Mesothelial cell of epicardium (in vitro differentiated cells): ENCODE results near the gene RPS10. TPM values are rescaled to one million over a fixed set of nuclear protein-coding genes. Genes with fewer than 3 reads are reported as not detected.

Experiments
- DNase-seq, 2 experiments: peaks; one replicate each; pipeline ENCODE4 v3.0.0; 2021; ENCODE audit warnings: low spot score in 2 of 2; ENCODE audit not compliant: unreplicated experiment in 2 of 2
- H3K27ac Mint-ChIP-seq: 2 replicates; pipeline ENCODE4 v1.8.0; 2021; ENCODE audit warnings: mixed read lengths
- H3K27me3 Mint-ChIP-seq: 2 replicates; pipeline ENCODE4 v1.8.0; 2021; ENCODE audit warnings: low read depth, mixed read lengths
- H3K36me3 Mint-ChIP-seq: 2 replicates; pipeline ENCODE4 v1.8.0; 2021; ENCODE audit warnings: mixed read lengths
- H3K4me1 Mint-ChIP-seq: 2 replicates; pipeline ENCODE4 v1.8.0; 2021; ENCODE audit warnings: mixed read lengths
- H3K4me3 Mint-ChIP-seq: 2 replicates; pipeline ENCODE4 v1.8.0; 2021; ENCODE audit warnings: mild to moderate bottlenecking, moderate library complexity, mixed read lengths
- H3K9me3 Mint-ChIP-seq: 2 replicates; pipeline ENCODE4 v1.8.0; 2021; ENCODE audit warnings: mixed read lengths
- total RNA-seq: library from RNA; stranded (reverse); gene quantifications from 3 replicates; pipeline ENCODE4 v1.2.1, GENCODE V29; 2021
- TF ChIP-seq, protein P1 (sequence below): fragments of 200-600 bp; sonication (generic); IDR thresholded peaks from one replicate; pipeline ENCODE4 v1.5.0; 2021; ENCODE audit warnings: antibody characterized with exemption; ENCODE audit not compliant: unreplicated experiment

The RPS10 gene
- total RNA-seq, 1 donor from 2014 or later = 1,317 TPM

DNA sequence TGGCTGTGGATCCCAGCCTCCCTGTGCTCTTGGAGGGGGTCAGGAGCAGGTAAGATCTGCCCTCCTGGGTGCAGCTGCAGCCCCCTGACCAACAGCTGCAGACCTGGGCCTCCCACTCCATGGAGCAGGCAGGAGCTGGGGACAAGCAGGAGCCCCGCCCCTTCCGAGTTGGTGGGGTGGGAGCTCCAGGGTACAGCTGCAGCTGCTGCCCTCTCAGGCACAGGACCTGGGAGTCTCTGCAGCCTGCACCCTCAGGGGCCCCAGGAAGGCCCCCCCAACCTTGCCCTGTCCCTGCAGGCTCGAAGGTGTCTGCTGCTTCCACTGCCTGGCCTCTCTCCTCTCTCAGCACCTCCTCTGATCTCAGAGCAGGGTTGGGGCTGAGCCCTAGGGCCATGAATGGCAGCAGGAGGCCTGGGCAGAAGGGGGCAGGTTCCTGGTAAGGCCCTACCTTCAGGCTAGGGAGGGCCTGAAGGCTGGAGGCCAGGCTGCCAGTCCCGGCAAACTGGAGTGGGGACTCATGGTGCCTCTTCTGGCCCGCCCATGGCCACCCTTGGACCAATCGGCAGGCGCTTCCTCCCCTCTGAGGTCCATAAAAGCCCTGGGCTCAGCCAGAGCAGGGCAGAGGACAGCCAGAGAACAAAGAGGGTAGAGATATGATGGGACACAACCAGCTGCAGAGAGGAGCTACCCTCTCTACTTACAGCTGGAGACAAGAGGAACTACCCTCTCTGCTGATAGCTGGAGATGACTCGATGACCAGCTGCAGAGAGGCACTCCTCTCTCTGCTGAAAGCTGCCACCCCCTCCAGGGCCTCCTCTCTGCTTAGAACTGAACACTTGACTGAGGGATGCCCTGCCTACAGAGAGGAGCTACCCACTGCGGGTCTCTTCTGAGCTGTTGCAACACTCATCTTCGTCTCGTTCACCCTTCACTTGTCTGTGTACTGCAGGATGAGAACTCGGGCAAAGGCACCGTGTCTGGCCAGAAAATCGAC, 32.2 kb upstream of the RPS10 start:
- no peak overlapping the region for H3K4me3 Mint-ChIP-seq
- H3K36me3 Mint-ChIP-seq = no peaks in the 10 kb centered on the region
- H3K27ac Mint-ChIP-seq = no peak overlapping the region
- TF ChIP-seq, protein P1, sequence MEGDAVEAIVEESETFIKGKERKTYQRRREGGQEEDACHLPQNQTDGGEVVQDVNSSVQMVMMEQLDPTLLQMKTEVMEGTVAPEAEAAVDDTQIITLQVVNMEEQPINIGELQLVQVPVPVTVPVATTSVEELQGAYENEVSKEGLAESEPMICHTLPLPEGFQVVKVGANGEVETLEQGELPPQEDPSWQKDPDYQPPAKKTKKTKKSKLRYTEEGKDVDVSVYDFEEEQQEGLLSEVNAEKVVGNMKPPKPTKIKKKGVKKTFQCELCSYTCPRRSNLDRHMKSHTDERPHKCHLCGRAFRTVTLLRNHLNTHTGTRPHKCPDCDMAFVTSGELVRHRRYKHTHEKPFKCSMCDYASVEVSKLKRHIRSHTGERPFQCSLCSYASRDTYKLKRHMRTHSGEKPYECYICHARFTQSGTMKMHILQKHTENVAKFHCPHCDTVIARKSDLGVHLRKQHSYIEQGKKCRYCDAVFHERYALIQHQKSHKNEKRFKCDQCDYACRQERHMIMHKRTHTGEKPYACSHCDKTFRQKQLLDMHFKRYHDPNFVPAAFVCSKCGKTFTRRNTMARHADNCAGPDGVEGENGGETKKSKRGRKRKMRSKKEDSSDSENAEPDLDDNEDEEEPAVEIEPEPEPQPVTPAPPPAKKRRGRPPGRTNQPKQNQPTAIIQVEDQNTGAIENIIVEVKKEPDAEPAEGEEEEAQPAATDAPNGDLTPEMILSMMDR = no peak
- no peak for DNase-seq
- H3K9me3 Mint-ChIP-seq = no peaks in the 10 kb centered on the region
- no peaks in the 10 kb centered on the region for H3K27me3 Mint-ChIP-seq
- peaks cover 8% of the 10 kb centered on the region for H3K4me1 Mint-ChIP-seq

DNA sequence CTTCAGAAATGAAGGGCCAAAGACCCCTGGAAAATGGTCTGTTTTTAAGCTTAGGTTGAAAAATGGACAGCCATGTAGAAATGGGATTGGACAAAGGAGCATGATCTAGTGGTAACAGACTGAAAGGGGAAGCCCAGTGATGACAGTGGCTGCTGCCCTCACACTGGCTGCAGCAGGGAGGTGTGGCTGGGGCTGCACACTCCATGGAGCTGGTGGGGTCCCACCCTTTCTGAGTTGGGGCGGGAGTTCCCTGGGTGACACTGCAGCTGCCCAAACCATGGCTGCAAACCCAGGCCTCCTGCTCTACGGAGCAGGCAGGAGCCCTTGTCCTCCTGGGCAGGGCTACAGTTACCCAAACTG, 31.5 kb upstream of the RPS10 start:
- H3K27ac Mint-ChIP-seq = no peak overlapping the region
- H3K4me1 Mint-ChIP-seq = peaks cover 2% of the 10 kb centered on the region
- H3K27me3 Mint-ChIP-seq = no peaks in the 10 kb centered on the region
- TF ChIP-seq, protein P1 = no peak
- H3K4me3 Mint-ChIP-seq = no peak overlapping the region
- DNase-seq = no peak
- no peaks in the 10 kb centered on the region for H3K9me3 Mint-ChIP-seq
- no peaks in the 10 kb centered on the region for H3K36me3 Mint-ChIP-seq

DNA sequence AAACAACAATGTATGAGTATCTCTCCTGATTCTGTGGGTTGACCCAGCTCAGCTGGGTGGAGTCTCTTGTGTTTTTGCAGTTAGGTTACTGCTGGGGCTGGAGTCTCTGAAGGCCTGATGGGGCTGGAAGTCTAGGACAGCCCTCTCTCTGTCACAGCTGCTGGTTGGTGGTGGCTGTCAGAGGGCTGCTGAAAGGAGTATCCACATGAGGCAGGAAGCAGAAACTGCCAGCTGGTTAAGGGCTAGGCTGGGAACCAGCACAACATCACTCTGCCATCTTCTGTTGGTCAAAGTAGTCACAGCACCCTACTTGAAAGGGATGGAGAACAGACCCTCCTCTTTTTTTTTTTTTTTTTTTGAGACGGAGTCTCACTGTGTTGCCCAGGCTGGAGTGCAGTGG, 30.0 kb upstream of the RPS10 start:
- no peaks in the 10 kb centered on the region for H3K27me3 Mint-ChIP-seq
- no peaks in the 10 kb centered on the region for H3K4me1 Mint-ChIP-seq
- TF ChIP-seq, protein P1 = no peak
- H3K9me3 Mint-ChIP-seq = peaks cover 5% of the 10 kb centered on the region
- DNase-seq = no peak
- no peak overlapping the region for H3K4me3 Mint-ChIP-seq
- H3K27ac Mint-ChIP-seq = no peak overlapping the region
- no peaks in the 10 kb centered on the region for H3K36me3 Mint-ChIP-seq

DNA sequence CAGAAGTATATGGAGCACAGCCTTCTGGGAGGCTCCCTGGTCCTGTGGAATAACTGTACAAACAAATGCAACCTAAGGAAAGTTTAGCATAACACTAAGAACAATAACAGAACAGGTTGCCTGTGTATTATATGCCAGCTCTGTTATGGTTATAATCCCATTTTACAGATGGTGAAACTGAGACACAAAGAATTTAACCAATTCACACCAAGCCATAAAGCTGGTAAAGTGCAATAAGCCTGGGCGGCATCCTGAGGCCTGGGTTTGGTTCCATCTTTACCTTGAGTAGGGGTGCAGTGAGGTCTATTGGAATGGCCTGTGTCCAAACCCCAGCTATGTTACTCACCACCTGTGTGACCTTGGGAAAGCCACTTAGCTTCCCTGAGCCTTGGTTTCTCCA, 25.3 kb upstream of the RPS10 start:
- Mint-ChIP-seq H3K4me3 (no peak overlapping the region), H3K36me3 (no peaks in the 10 kb centered on the region), H3K27ac (no peak overlapping the region), H3K9me3 (peaks cover 5% of the 10 kb centered on the region), H3K27me3 (no peaks in the 10 kb centered on the region), H3K4me1 (peaks cover 5% of the 10 kb centered on the region)
- TF ChIP-seq, protein P1 = no peak
- DNase-seq = no peak

DNA sequence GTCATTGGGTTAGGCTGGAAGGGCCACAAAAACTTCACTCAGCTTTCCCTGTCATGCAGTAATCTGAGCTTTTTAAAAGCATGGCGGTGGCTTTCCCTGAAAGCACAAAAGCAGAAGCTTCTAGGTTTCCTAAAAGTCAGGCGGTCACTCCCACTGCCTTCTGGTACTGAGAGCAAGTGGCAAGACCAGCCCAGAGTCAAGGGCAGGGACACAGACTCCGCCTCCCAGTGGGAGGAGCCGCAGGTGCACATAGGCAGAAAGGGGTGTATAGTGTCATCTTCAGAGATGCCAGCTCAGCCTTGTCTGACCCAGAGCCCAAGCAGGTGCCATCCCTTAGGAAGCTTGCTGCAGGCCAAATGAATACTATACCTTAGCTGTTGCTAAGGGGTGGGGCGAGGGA, 22.0 kb upstream of the RPS10 start:
- peaks cover 5% of the 10 kb centered on the region for H3K9me3 Mint-ChIP-seq
- H3K36me3 Mint-ChIP-seq = no peaks in the 10 kb centered on the region
- no peak for DNase-seq
- H3K27me3 Mint-ChIP-seq = no peaks in the 10 kb centered on the region
- no peak overlapping the region for H3K4me3 Mint-ChIP-seq
- TF ChIP-seq, protein P1 = no peak
- H3K27ac Mint-ChIP-seq = no peak overlapping the region
- peaks cover 5% of the 10 kb centered on the region for H3K4me1 Mint-ChIP-seq
